HFF-Myc (cell line): ENCODE measurements around the gene LYPD4.

Experiments used
- DNase-seq: peaks from one replicate; pipeline ENCODE4 v3.0.0-alpha.2; 2011; ENCODE audit warnings: low read depth; ENCODE audit errors: extremely low read depth
- H3K4me3 ChIP-seq: replicated peaks from 2 replicates; pipeline ENCODE4 v1.5.1; 2011; ENCODE audit warnings: low read depth, mild to moderate bottlenecking, control low read depth, low read length
- CTCF ChIP-seq: IDR thresholded peaks from 2 replicates; pipeline ENCODE4 v1.5.1; 2012; ENCODE audit warnings: mild to moderate bottlenecking, low read depth, low read length, control low read depth; ENCODE audit errors: missing control alignments

LYPD4 gene

GRCh38 chr19:41887711-41888382 is 43.4 kb upstream of the LYPD4 start:
- H3K4me3 ChIP-seq = no peak overlapping the region
- DNase-seq = no peak
- TF ChIP-seq CTCF = no peak

DNA sequence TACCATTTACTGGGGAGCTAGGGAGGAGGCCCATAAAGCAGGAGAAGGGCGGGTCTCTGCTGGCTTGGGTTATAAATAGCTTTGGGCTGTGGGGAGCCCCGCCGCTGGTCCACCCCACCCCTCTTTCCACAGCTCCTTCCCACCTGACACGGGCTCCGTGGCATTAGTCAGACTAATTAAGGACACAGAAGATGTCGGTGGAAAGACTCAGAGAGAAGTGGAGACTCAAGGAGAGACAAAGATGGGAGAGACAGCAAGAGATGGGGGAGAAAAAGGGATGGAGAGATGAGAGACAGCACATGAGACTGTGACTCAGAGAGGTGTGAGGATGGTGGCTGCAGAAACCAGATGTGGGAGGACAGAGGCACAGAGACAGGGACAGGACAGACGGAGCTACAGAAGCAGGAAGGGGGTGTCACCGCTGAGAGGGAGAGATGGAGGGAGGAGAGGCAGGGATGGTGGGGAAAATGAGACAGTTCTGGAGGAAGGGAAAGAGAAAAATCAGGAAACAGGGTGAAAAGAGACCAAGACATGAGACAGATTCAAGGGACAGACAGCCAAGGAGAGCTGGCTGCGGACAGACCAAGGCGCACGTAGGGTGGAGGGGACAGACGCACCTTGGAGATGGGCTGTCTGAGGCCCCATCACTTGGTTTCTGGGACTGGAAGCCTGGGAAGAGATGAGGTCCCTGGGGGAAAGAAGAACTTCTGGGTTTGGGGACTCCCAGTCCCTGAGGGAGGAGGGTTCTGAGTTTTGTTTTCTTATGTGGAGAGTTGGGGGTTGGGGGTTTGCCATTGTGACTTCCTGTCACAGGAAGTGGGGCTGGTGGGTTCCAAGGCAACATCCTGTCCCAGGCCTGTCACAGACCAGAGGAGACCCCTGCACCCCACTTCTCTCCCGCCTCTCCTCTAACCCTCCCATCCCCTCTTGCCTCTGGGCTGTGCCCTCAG is 42.6 kb upstream of the LYPD4 start:
- no peak overlapping the region for H3K4me3 ChIP-seq
- DNase-seq = no peak

DNA sequence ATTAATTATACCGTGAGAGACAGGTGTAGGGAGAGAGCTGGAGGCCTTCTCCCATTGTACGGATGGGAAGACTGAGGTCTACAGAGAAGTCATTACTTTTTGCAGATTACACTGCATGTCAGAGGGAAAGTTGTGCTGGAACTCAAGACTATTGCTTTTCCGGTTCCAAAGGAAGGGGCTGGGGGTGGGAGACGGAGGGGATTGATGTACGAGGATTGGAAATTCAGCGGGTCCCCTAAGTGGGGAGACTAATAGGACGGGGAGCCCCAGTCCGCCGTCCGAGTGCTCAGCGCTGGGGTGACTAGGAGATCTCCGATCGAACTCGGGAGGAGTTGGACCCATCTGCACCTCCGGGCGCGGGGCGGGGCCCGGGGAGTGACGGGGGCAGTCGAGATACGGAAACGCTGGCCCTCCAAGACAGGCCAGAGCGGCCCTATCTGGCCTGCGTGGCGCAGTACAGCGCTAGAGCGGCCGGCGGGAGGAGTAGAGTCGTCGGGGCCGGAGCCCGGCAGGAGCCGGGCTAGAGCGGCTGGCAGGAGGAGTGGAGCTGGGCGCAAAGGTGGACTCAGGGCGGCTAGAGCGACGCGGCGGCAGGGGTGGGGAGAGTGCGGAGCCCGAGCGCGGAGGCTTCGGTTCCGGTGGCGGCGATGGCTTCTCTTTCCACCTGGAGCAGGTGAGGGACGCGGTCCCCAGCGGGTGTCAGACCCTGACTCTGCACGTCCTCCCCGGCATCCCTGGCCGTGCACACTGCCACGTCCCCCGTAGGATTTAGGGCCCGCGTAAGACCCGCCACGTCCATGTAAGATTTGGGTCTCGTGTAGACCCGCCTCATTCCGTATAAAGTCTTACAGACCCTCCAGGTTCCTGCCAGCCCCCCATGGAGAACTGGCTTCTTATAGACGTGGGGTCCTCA is 39.6 kb upstream of the LYPD4 start:
- H3K4me3 ChIP-seq = peak overlapping the region; percentile 82
- no peak for TF ChIP-seq CTCF
- peak; percentile 71 for DNase-seq

More for the DNA sequence above, 42.6 kb upstream of the LYPD4 start:
- no peak for TF ChIP-seq CTCF

GRCh38 chr19:41883463-41883820 is 39.0 kb upstream of the LYPD4 start:
- peak overlapping the region; percentile 82 for H3K4me3 ChIP-seq
- TF ChIP-seq CTCF = no peak
- DNase-seq = no peak

GRCh38 chr19:41882568-41883462 is 38.3 kb upstream of the LYPD4 start, which contains the start of gene ARHGEF1:
Gene ARHGEF1, plus strand, starts transcription at chr19:41883184. Its CDS starts 4,899 bp downstream, at chr19:41888083.
- no peak for TF ChIP-seq CTCF
- no peak for DNase-seq
- H3K4me3 ChIP-seq = peak within 1 kb of the TSS; percentile 82
